Loucy (cell line): ENCODE results near the gene PLEKHB2.
A peak's percentile ranks its signal among the peaks of the same experiment; 100 is the strongest.
"Not testable (repeated sequence)": the region's sequence is repeated elsewhere in the genome, so short reads cannot be mapped to it uniquely, and the experiment has no call there.

Source experiments
- H2AFZ ChIP-seq: fragments of 200-600 bp; sonication (generic); 2 replicates; pipeline ENCODE4 v1.6.0; 2016; ENCODE audit warnings: antibody characterized with exemption, mild to moderate bottlenecking, low read length, moderate library complexity
- H3F3A ChIP-seq: fragments of 200-600 bp; 2 replicates; pipeline ENCODE4 v1.6.0; 2016; ENCODE audit warnings: antibody characterized with exemption, low read depth, mild to moderate bottlenecking
- H3K27me3 ChIP-seq: fragments of 200-600 bp; sonication (generic); 2 replicates; pipeline ENCODE4 v1.6.1; 2014; ENCODE audit warnings: low read length, mild to moderate bottlenecking; ENCODE audit not compliant: insufficient read depth, poor library complexity, severe bottlenecking
- H3K36me3 ChIP-seq: fragments of 200-600 bp; sonication (generic); 2 replicates; pipeline ENCODE4 v1.6.1; 2016; ENCODE audit warnings: low read length; ENCODE audit not compliant: insufficient read depth
- H3K4me1 ChIP-seq: fragments of 200-600 bp; sonication (generic); 2 replicates; pipeline ENCODE4 v1.5.1; 2014; ENCODE audit warnings: low read length, mild to moderate bottlenecking; ENCODE audit not compliant: insufficient read depth, poor library complexity, severe bottlenecking
- H3K4me2 ChIP-seq: fragments of 200-600 bp; sonication (generic); 2 replicates; pipeline ENCODE4 v1.6.0; 2014; ENCODE audit warnings: antibody characterized with exemption, low read length, low read depth, mild to moderate bottlenecking; ENCODE audit not compliant: poor library complexity, severe bottlenecking
- H3K4me3 ChIP-seq: fragments of 200-600 bp; sonication (generic); 2 replicates; pipeline ENCODE4 v1.5.1; 2014; ENCODE audit warnings: low read length, mild to moderate bottlenecking, mixed read lengths; ENCODE audit not compliant: poor library complexity, severe bottlenecking
- H3K79me2 ChIP-seq: fragments of 200-600 bp; sonication (generic); 2 replicates; pipeline ENCODE4 v1.6.1; 2014; ENCODE audit warnings: low read length; ENCODE audit not compliant: insufficient read depth
- H3K9ac ChIP-seq: fragments of 200-600 bp; sonication (generic); 2 replicates; pipeline ENCODE4 v1.6.0; 2014; ENCODE audit warnings: mild to moderate bottlenecking, low read depth, low read length, moderate library complexity; ENCODE audit not compliant: poor library complexity, severe bottlenecking
- H3K9me2 ChIP-seq: fragments of 200-600 bp; sonication (generic); replicated peaks from 2 replicates; pipeline ENCODE4 v1.6.1; 2016; ENCODE audit warnings: low read depth, low read length, mixed read lengths
- H3K9me3 ChIP-seq: fragments of 200-600 bp; sonication (generic); 2 replicates; pipeline ENCODE4 v1.6.1; 2014; ENCODE audit warnings: mild to moderate bottlenecking, antibody characterized with exemption, low read length, low read depth; ENCODE audit not compliant: insufficient read depth
- H4K20me1 ChIP-seq: fragments of 200-600 bp; sonication (generic); 2 replicates; pipeline ENCODE4 v1.6.0; 2014; ENCODE audit warnings: antibody characterized with exemption, low read length, mild to moderate bottlenecking; ENCODE audit not compliant: insufficient read depth, poor library complexity, severe bottlenecking
- CTCF ChIP-seq: fragments of 200-600 bp; sonication (generic); conservative IDR thresholded peaks from 2 replicates; pipeline ENCODE4 v1.5.1; 2014; ENCODE audit warnings: mild to moderate bottlenecking, antibody characterized with exemption, low read length
- EZH2phosphoT487 ChIP-seq: fragments of 200-600 bp; IDR thresholded peaks from 2 replicates; pipeline ENCODE4 v1.6.1; 2018; ENCODE audit warnings: antibody characterized with exemption, mild to moderate bottlenecking, moderate library complexity, borderline replicate concordance

The PLEKHB2 gene

DNA sequence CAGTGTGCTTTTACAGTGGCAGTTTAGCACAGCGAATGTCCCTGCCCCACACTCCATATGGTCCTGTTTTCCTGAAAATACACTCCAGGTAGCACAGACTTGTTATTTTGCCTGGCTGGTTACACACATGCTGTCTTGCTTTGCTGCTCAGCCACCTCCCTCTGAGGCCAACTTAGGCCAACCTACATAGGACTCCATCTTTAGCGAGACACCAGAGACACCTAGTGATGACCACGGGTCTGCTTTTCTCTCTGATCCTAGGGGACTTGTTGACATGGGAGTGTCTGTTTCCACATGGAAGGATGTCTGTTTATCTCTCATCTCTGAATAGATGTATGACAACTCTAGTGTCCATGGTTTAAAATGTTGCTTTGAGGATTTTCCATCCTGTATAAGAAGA is 43.3 kb downstream of the PLEKHB2 start:
- Histone ChIP-seq H3K27me3 (no peaks in the 10 kb centered on the region), H3K36me3 (peaks cover 74% of the 10 kb centered on the region), H4K20me1 (peaks cover 3% of the 10 kb centered on the region), H3F3A (no peaks in the 10 kb centered on the region), H3K4me2 (no peak overlapping the region), H3K4me1 (no peaks in the 10 kb centered on the region), H3K9ac (no peak overlapping the region), H3K9me3 (no peaks in the 10 kb centered on the region), H3K4me3 (no peak overlapping the region), H3K9me2 (no peaks in the 10 kb centered on the region), H2AFZ (no peak overlapping the region), H3K79me2 (peaks cover 3% of the 10 kb centered on the region; the same call in 1 of the 2 replicates)
- 0 out of 2 replicates have a peak, but pooled peaks have one; percentile 12 for TF ChIP-seq CTCF
- TF ChIP-seq EZH2phosphoT487 = no peak

GRCh38 chr2:131150109-131150508 is 45.0 kb downstream of the PLEKHB2 start:
- peaks cover 57% of the 10 kb centered on the region for H3K36me3 ChIP-seq

DNA sequence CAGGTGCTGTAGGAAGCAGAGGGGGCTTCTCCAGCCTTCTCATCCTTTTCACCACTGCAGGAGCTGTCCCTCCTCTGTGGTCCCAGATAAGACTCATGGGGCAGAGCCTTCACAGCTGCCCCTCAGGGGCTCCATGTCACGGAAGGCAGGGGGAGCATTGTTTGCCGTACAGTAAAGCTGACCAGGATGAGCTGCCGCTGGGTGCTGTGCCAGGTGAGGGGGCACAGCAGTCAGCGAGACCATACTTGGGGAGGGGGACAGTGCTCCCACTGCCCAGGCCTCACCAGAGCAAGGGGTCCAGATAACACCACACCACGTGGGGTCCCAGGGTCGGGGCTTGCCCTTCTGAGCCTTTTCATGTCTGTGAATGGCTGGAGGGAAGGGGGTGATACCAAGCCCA is 46.3 kb downstream of the PLEKHB2 start:
- Histone ChIP-seq H3K9me2 (no peaks in the 10 kb centered on the region), H3K9me3 (no peaks in the 10 kb centered on the region), H3K4me3 (no peak overlapping the region), H3K9ac (no peak overlapping the region), H3K4me1 (no peaks in the 10 kb centered on the region), H3K79me2 (no peaks in the 10 kb centered on the region), H4K20me1 (no peaks in the 10 kb centered on the region), H3K36me3 (peaks cover 44% of the 10 kb centered on the region; the same call in 1 of the 2 replicates), H3K27me3 (no peaks in the 10 kb centered on the region), H3F3A (no peaks in the 10 kb centered on the region), H3K4me2 (no peak overlapping the region), H2AFZ (no peak overlapping the region)
- TF ChIP-seq EZH2phosphoT487 (no peak), CTCF (no peak)

More at GRCh38 chr2:131150109-131150508, 45.0 kb downstream of the PLEKHB2 start:
- H3F3A ChIP-seq, H4K20me1 ChIP-seq, H3K4me1 ChIP-seq, H3K4me3 ChIP-seq, H3K9ac ChIP-seq, H3K4me2 ChIP-seq, H3K27me3 ChIP-seq, H3K9me2 ChIP-seq, H2AFZ ChIP-seq, H3K79me2 ChIP-seq, H3K9me3 ChIP-seq: not testable (repeated sequence)

GRCh38 chr2:131152074-131152473 is 46.9 kb downstream of the PLEKHB2 start:
- H3K79me2 ChIP-seq = no peaks in the 10 kb centered on the region
- TF ChIP-seq EZH2phosphoT487 = no peak
- TF ChIP-seq CTCF = no peak
- no peak overlapping the region for H3K4me3 ChIP-seq
- peaks cover 37% of the 10 kb centered on the region; the same call in 1 of the 2 replicates for H3K36me3 ChIP-seq
- H3K9ac ChIP-seq = no peak overlapping the region
- H3F3A ChIP-seq = no peaks in the 10 kb centered on the region
- no peaks in the 10 kb centered on the region for H3K9me3 ChIP-seq
- H3K4me2 ChIP-seq = no peak overlapping the region
- H2AFZ ChIP-seq = no peak overlapping the region
- no peaks in the 10 kb centered on the region for H4K20me1 ChIP-seq
- no peaks in the 10 kb centered on the region for H3K9me2 ChIP-seq
- no peaks in the 10 kb centered on the region for H3K27me3 ChIP-seq
- H3K4me1 ChIP-seq = no peaks in the 10 kb centered on the region
